Lower leg skin (tissue), 3 donors: ENCODE results near the gene FAM216A.

Experiments used
- CTCF ChIP-seq, 3 donors: fragments of 450-650 bp; IDR thresholded peaks; one replicate each; pipeline ENCODE4 v1.5.1; 2016; ENCODE audit warnings: antibody characterized with exemption in 3 of 3, mild to moderate bottlenecking in 3 of 3, moderate library complexity in 2 of 3
- POLR2A ChIP-seq, 2 donors: fragments of 450-650 bp; IDR thresholded peaks; one replicate each; pipeline ENCODE4 v1.6.1; 2016 to 2017; ENCODE audit warnings: antibody characterized with exemption in 2 of 2, mild to moderate bottlenecking in 1 of 2, moderate library complexity in 1 of 2

GRCh38 chr12:110531741-110532333 is 63.2 kb downstream of the FAM216A start:
- TF ChIP-seq CTCF (IDR thresholded peaks at IDR 0.05) (no peak), POLR2A (IDR thresholded peaks at IDR 0.05) (no peak)
